Measurements from ENCODE around the gene DTNA.
A peak's percentile ranks its signal among the peaks of the same experiment; 100 is the strongest.

Gene DTNA

DNA sequence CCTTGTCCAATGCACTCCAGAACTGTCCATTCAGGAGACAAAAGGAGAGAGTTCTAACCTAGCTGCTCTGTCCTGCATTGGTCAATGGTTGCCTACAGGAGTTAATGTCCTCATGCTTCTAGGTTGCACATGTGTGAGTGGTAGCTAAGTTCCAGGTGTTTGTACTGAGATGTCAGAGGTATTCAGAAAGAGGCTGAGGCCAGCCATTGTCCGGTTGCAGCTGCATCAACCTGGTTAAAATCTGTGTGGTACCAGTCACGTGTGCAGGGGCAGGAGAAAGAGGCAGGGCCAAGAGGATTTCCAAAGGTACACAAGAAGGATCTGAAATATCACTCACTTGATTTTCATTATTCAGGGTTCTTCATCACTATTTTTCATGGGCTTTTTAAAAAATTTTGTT lies 70.8 kb downstream of the DTNA start:
- TF ChIP-seq, protein P1, sequence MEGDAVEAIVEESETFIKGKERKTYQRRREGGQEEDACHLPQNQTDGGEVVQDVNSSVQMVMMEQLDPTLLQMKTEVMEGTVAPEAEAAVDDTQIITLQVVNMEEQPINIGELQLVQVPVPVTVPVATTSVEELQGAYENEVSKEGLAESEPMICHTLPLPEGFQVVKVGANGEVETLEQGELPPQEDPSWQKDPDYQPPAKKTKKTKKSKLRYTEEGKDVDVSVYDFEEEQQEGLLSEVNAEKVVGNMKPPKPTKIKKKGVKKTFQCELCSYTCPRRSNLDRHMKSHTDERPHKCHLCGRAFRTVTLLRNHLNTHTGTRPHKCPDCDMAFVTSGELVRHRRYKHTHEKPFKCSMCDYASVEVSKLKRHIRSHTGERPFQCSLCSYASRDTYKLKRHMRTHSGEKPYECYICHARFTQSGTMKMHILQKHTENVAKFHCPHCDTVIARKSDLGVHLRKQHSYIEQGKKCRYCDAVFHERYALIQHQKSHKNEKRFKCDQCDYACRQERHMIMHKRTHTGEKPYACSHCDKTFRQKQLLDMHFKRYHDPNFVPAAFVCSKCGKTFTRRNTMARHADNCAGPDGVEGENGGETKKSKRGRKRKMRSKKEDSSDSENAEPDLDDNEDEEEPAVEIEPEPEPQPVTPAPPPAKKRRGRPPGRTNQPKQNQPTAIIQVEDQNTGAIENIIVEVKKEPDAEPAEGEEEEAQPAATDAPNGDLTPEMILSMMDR (conservative IDR thresholded peaks at IDR 0.05; ENCODE audit: low read depth, low read length), result no peak
- DNase-seq (ENCODE audit: low read depth), result no peak

DNA sequence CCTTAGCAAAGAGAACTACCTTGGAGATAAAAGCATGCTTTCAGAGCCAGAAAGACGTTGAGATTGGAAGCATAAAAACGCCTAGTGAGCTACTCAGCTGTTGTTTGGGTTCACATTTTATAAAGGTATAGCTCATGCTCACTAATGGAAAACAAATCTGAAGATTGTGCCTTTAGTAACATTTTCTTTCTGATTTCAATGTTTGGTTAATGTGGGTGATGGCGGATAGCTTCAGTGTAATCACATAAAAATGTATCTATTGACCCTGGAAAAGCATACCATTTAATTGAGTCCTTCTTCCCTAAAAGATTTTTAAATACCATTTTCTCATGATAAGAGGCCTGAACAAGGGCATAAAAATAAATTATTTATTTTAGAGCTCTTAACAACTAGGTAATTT lies 73.4 kb downstream of the DTNA start:
- no peak for DNase-seq (ENCODE audit: low read depth)
- TF ChIP-seq, protein P1 (conservative IDR thresholded peaks at IDR 0.05; ENCODE audit: low read depth, low read length), result no peak
- H3K4me3 ChIP-seq (ENCODE audit: low read length), result no peak overlapping the region

More for the DNA sequence above, 70.8 kb downstream of the DTNA start:
- no peak overlapping the region for H3K4me3 ChIP-seq (ENCODE audit: low read length)

DNA sequence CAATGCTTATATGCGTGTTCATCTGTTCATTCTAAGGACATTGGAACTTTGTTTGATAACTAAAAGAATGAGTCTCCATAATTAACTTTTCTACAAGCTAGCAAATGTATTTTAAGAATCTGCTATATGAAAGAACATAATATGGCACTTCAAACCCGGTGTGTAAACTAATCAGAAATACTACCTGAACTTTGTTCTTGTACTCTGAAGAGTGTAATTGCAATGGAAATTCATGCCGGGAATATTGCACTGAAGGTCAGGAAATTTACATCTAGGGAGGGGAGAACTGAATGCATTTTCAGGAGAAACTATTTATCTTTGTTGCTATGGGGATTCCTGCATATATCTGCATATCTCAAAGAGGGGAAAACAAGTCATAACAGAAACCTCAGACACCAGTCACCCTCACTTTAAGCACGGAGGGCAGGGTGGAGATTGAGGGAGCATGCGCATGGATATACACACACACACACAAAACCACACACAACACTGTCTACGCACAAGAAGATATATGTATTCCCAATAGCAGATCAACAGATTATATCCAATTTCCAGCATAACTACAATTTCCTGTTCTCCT lies 76.2 kb downstream of the DTNA start:
- DNase-seq (ENCODE audit: low read depth), result no peak
- no peak overlapping the region for H3K4me3 ChIP-seq (ENCODE audit: low read length)
- TF ChIP-seq, protein P1 (conservative IDR thresholded peaks at IDR 0.05; ENCODE audit: low read depth, low read length), result no peak

DNA sequence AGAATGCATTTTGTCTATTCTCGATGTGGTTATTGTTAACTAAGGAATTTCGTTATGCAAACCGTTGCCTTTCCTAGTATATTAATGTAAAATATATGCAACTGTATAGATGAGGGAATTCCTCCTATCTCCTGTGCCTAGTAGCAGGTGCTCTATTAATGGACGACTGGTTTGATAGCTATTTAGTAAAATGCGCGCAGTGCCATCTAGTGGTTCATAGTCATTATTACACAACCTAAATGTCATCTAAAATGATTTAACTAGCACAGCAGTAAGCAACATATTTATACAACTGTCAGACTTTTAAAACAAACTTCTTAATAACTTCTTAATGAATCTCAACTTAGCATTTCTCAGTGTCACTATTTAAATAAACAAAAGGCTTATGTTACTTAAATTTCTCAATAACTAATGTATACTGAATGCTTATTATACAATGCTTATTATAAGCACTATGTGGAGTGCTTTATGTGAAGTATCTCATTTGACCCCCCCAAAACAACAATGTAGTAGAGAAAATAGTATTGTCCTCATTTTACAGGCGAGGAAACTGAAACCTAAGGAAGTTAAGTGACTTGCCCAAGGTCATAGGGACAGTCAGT lies 77.9 kb downstream of the DTNA start:
- no peak for DNase-seq (ENCODE audit: low read depth)
- no peak overlapping the region for H3K4me3 ChIP-seq (ENCODE audit: low read length)
- TF ChIP-seq, protein P1 (conservative IDR thresholded peaks at IDR 0.05; ENCODE audit: low read depth, low read length), result peak; percentile 52

DNA sequence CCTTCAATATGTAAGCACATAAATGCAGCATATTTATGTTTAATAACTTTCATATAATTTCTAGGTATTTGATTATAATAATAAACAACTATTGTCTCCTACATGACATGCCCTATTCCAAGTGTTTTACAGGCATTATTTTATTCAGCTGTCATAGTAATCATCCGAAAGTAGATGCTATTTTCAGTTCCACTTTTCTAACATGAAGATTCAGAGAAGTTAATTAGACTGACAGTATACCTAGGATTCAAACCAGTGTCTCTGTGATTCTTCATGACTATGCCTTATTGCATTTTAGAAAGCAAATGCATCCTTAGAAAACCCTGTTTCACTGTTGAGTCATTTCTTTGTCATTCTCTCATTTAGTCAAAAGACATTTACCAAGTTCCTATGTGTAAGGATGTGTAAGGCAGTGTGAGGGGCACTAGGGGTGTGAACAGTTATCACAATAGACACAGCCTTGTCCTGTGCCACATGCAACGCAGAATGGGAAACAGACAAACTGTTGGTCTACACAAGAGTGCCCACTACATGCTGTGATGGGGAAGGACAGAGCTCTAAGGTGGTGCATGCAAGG lies 79.8 kb downstream of the DTNA start:
- DNase-seq (ENCODE audit: low read depth), result no peak
- TF ChIP-seq, protein P1 (conservative IDR thresholded peaks at IDR 0.05; ENCODE audit: low read depth, low read length), result no peak
- H3K4me3 ChIP-seq (ENCODE audit: low read length), result no peak overlapping the region

DNA sequence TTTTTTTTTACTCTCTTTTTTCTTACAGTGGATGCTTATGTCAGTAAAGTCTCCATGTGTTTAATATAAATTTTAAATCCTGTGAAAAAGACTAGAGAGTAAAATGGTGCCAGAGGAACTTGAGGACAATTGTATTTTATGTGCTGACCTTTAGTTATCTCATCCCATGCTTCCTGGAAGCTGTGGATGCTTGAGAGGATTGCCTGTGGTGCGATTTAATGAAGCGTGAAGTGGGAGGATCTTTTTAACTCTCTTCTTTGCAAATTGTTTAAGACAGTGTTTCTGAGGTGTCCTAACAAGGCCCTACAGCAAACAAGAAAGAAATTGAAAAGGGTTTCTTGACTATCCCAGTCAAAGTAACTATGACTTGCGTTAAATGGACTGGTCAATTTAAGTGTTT lies 84.2 kb downstream of the DTNA start:
- no peak overlapping the region for H3K4me3 ChIP-seq (ENCODE audit: low read length)
- no peak for DNase-seq (ENCODE audit: low read depth)
- TF ChIP-seq, protein P1 (conservative IDR thresholded peaks at IDR 0.05; ENCODE audit: low read depth, low read length), result no peak

All from retinal pigment epithelial cell (primary cell).